HG02610 (cell line): ENCODE data around the gene UBE2H.

Experiments
- ATAC-seq: cut with Tn5 transposase; IDR thresholded peaks from one replicate; pipeline ENCODE4 v1.9.1; 2021; ENCODE audit warnings: mild to moderate bottlenecking, moderate library complexity; ENCODE audit not compliant: unreplicated experiment

The UBE2H gene

GRCh38 chr7:129790136-129790535, 162.6 kb downstream of the UBE2H start:
- no peak for ATAC-seq

GRCh38 chr7:129789652-129790051, 163.1 kb downstream of the UBE2H start:
- ATAC-seq = no peak

GRCh38 chr7:129789000-129789399, 163.8 kb downstream of the UBE2H start:
- no peak for ATAC-seq

GRCh38 chr7:129786825-129787563, 165.8 kb downstream of the UBE2H start:
- ATAC-seq = no peak

- ATAC-seq = no peak
Measured at GRCh38 chr7:129785685-129786514, 166.9 kb downstream of the UBE2H start.

GRCh38 chr7:129784783-129785684, 167.7 kb downstream of the UBE2H start:
- ATAC-seq = no peak

- no peak for ATAC-seq
Measured at GRCh38 chr7:129784437-129784782, 168.3 kb downstream of the UBE2H start.

GRCh38 chr7:129783584-129783919, 169.2 kb downstream of the UBE2H start:
- no peak for ATAC-seq

- no peak for ATAC-seq
Measured at GRCh38 chr7:129782818-129783583, 169.8 kb downstream of the UBE2H start.

- no peak for ATAC-seq
Measured at GRCh38 chr7:129781928-129782817, 170.6 kb downstream of the UBE2H start.

GRCh38 chr7:129780974-129781927, 171.5 kb downstream of the UBE2H start:
- no peak for ATAC-seq
